ENCODE measurements around the gene SH3PXD2A. TPM values are rescaled to one million over a fixed set of nuclear protein-coding genes. Genes with fewer than 3 reads are reported as not detected.

SH3PXD2A gene
- total and polyA plus RNA-seq, 2 of the 4 experiments (the other 2 are of a cell fraction): 6.3 to 23.0 TPM

DNA sequence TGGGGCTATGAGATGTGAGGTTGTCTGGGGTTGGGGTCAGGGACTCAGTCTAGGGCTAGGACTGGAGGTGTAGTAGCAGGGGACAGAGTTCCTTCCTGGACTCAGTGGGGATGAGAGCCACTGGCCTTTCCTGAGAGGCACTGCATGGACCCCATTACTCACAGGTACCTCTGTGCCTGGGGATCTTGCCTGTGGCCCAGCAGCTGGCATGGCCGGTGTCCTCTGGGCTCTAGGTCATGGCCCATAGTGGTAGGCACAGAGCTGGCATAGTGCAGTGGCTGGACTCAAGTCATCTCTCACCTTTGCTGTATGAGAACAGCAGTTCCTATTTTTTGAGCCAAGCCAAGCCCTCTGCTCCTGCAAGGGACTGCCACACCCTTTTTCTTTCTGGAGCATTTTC is 310.0 kb downstream of the SH3PXD2A start:
- no peaks in the 10 kb centered on the region for H3K36me3 ChIP-seq (ENCODE audit: control insufficient read depth, insufficient read depth, low read length)
- no peak for TF ChIP-seq SMC3 (IDR thresholded peaks at IDR 0.05; ENCODE audit: low read depth, low read length)
- TF ChIP-seq, protein P1, sequence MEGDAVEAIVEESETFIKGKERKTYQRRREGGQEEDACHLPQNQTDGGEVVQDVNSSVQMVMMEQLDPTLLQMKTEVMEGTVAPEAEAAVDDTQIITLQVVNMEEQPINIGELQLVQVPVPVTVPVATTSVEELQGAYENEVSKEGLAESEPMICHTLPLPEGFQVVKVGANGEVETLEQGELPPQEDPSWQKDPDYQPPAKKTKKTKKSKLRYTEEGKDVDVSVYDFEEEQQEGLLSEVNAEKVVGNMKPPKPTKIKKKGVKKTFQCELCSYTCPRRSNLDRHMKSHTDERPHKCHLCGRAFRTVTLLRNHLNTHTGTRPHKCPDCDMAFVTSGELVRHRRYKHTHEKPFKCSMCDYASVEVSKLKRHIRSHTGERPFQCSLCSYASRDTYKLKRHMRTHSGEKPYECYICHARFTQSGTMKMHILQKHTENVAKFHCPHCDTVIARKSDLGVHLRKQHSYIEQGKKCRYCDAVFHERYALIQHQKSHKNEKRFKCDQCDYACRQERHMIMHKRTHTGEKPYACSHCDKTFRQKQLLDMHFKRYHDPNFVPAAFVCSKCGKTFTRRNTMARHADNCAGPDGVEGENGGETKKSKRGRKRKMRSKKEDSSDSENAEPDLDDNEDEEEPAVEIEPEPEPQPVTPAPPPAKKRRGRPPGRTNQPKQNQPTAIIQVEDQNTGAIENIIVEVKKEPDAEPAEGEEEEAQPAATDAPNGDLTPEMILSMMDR (conservative IDR thresholded peaks at IDR 0.05; ENCODE audit: low read depth, low read length): no peak
- no peak for TF ChIP-seq NFE2L2 (IDR thresholded peaks at IDR 0.05; ENCODE audit: low read depth, low read length)
- TF ChIP-seq FOS (IDR thresholded peaks at IDR 0.05; ENCODE audit: low read depth, low read length): no peak
- no peak for TF ChIP-seq BHLHE40 (IDR thresholded peaks at IDR 0.05; ENCODE audit: low read depth, low read length)
- no peak for TF ChIP-seq MAZ (IDR thresholded peaks at IDR 0.05; ENCODE audit: borderline replicate concordance, low read depth, low read length)
- TF ChIP-seq, protein P2, sequence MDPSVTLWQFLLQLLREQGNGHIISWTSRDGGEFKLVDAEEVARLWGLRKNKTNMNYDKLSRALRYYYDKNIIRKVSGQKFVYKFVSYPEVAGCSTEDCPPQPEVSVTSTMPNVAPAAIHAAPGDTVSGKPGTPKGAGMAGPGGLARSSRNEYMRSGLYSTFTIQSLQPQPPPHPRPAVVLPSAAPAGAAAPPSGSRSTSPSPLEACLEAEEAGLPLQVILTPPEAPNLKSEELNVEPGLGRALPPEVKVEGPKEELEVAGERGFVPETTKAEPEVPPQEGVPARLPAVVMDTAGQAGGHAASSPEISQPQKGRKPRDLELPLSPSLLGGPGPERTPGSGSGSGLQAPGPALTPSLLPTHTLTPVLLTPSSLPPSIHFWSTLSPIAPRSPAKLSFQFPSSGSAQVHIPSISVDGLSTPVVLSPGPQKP (IDR thresholded peaks at IDR 0.05; ENCODE audit: borderline replicate concordance, low read depth, low read length): no peak
- TF ChIP-seq CHD1 (IDR thresholded peaks at IDR 0.05; ENCODE audit: low read depth, low read length): no peak
- TF ChIP-seq USF2 (IDR thresholded peaks at IDR 0.05; ENCODE audit: low read depth, low read length): no peak
- no peak for TF ChIP-seq RFX5 (IDR thresholded peaks at IDR 0.05; ENCODE audit: low read depth, low read length)
- no peak for TF ChIP-seq MXI1 (IDR thresholded peaks at IDR 0.05; ENCODE audit: borderline replicate concordance, low read depth, low read length)
- H3K23ac ChIP-seq (ENCODE audit: low read depth, low read length): no peak overlapping the region
- H3K9ac ChIP-seq (ENCODE audit: low read depth, low read length): no peak overlapping the region
- no peak overlapping the region for H3K56ac ChIP-seq (ENCODE audit: extremely low read depth, insufficient read depth, low read length)
- H3K4ac ChIP-seq (ENCODE audit: low read depth, low read length): no peak overlapping the region
- BruUV-seq (replicated peaks): no TSS peak
- no peak overlapping the region for H2AFZ ChIP-seq (replicated peaks; ENCODE audit: low read length, poor library complexity)
- H2BK5ac ChIP-seq (ENCODE audit: low read depth, low read length, poor library complexity, severe bottlenecking): no peak overlapping the region
- CTCF ChIA-PET: no interaction called here
- H3K79me1 ChIP-seq (ENCODE audit: low read depth in 1 of 2, low read length in 2 of 2): no peaks in the 10 kb centered on the region
- POLR2A ChIA-PET (ENCODE audit: unreplicated experiment): no interaction called here
- no peak overlapping the region for H4K5ac ChIP-seq (ENCODE audit: low read depth, low read length)
- H3K9me1 ChIP-seq (ENCODE audit: insufficient read depth, low read length): no peaks in the 10 kb centered on the region; the same call in 1 of the 2 replicates
- intact Hi-C loops (cut with micrococcal nuclease) (no loop called here), in situ Hi-C loops (cut with MboI; ENCODE audit: low sequenced_read_pairs) (no loop called here), dilution Hi-C loops (cut with HindIII; ENCODE audit: low sequenced_read_pairs, unreplicated experiment) (no loop called here)
- H2BK15ac ChIP-seq (ENCODE audit: low read depth, low read length): no peak overlapping the region
- WGBS, 2 experiments (ENCODE audit: extremely low coverage in 2 of 2, insufficient read length in 1 of 2): no CpG with 5 or more reads among the region's 1 CpG
- ATAC-seq (ENCODE audit: low read depth) (no peak), DNase-seq (no peak)
- no peak overlapping the region for H3K4me2 ChIP-seq (ENCODE audit: low read depth, low read length)
- no peak overlapping the region for H4K91ac ChIP-seq (ENCODE audit: insufficient read depth, low read depth, low read length)
- H3K27me3 ChIP-seq (ENCODE audit: control insufficient read depth, insufficient read depth, low read length): peaks cover 90% of the 10 kb centered on the region
- no peak overlapping the region for H4K8ac ChIP-seq (ENCODE audit: low read depth in 2 of 2, low read length in 2 of 2)
- H2AK5ac ChIP-seq (ENCODE audit: low read depth, low read length): no peak overlapping the region
- no peaks in the 10 kb centered on the region for H3K9me3 ChIP-seq (ENCODE audit: control insufficient read depth, insufficient read depth, low read length)
- H3K4me1 ChIP-seq (ENCODE audit: control insufficient read depth, insufficient read depth, low read length): peaks cover 3% of the 10 kb centered on the region; the same call in 1 of the 2 replicates
- no peak overlapping the region for H2AK9ac ChIP-seq (replicated peaks; ENCODE audit: low read depth, low read length, poor library complexity)
- H3K18ac ChIP-seq (ENCODE audit: low read depth, low read length): no peak overlapping the region
- peaks cover 16% of the 10 kb centered on the region; the same call in 1 of the 2 replicates for H4K20me1 ChIP-seq (ENCODE audit: insufficient read depth, low read length)
- H3K14ac ChIP-seq (replicated peaks; ENCODE audit: low read depth, low read length): no peak overlapping the region
- no peak overlapping the region for H3K4me3 ChIP-seq (ENCODE audit: insufficient read depth, low read depth, low read length)
- no peak overlapping the region for H3K27ac ChIP-seq (ENCODE audit: insufficient read depth, low read length)
- no peak overlapping the region for H2BK20ac ChIP-seq (ENCODE audit: low read depth, low read length)
- H2BK120ac ChIP-seq (ENCODE audit: low read depth, low read length): no peak overlapping the region
